Neural cell (in vitro differentiated cells): ENCODE measurements around the gene PDE6C. TPM values are rescaled to one million over a fixed set of nuclear protein-coding genes. Genes with fewer than 3 reads are reported as not detected.

Experiments
- H2AFZ ChIP-seq: fragments of 200-600, 300-800 bp; sonication (generic), shearing (Covaris generic); 2 replicates; pipeline ENCODE4 v1.6.0; 2014; ENCODE audit warnings: low read depth, mild to moderate bottlenecking, antibody characterized with exemption, low read length, moderate library complexity
- H3F3A ChIP-seq: fragments of 200-600 bp; shearing (Covaris generic); 2 replicates; pipeline ENCODE4 v1.6.1; 2016; ENCODE audit warnings: mild to moderate bottlenecking, moderate library complexity, mixed read lengths, antibody characterized with exemption, low read length; ENCODE audit not compliant: insufficient read depth, poor library complexity, severe bottlenecking
- H3K27ac ChIP-seq: fragments of 200-600, 300-800 bp; sonication (generic), shearing (Covaris generic); 2 replicates; pipeline ENCODE4 v1.5.1; 2014; ENCODE audit warnings: mild to moderate bottlenecking, low read length, moderate library complexity
- H3K27me3 ChIP-seq: fragments of 300-800, 200-600 bp; sonication (generic), shearing (Covaris generic); 2 replicates; pipeline ENCODE4 v1.6.0; 2014; ENCODE audit warnings: mild to moderate bottlenecking, low read depth, low read length, moderate library complexity; ENCODE audit not compliant: insufficient read depth
- H3K36me3 ChIP-seq: fragments of 300-800, 200-600 bp; sonication (generic), shearing (Covaris generic); 2 replicates; pipeline ENCODE4 v1.5.1; 2014; ENCODE audit warnings: mild to moderate bottlenecking, antibody characterized with exemption, low read length, moderate library complexity; ENCODE audit not compliant: insufficient read depth
- H3K4me2 ChIP-seq: fragments of 300-800, 200-600 bp; sonication (generic), shearing (Covaris generic); 2 replicates; pipeline ENCODE4 v1.6.0; 2014; ENCODE audit warnings: mild to moderate bottlenecking, low read length
- H3K4me3 ChIP-seq: fragments of 300-800, 200-600 bp; sonication (generic), shearing (Covaris generic); 2 replicates; pipeline ENCODE4 v1.5.1; 2014; ENCODE audit warnings: mild to moderate bottlenecking, low read length, moderate library complexity
- H3K79me2 ChIP-seq: fragments of 200-600 bp; shearing (Covaris generic); replicated peaks from 2 replicates; pipeline ENCODE4 v1.6.0; 2014; ENCODE audit warnings: mild to moderate bottlenecking, low read length, moderate library complexity; ENCODE audit not compliant: insufficient read depth
- H3K9ac ChIP-seq: fragments of 300-800, 200-600 bp; sonication (generic), shearing (Covaris generic); 2 replicates; pipeline ENCODE4 v1.6.1; 2016; ENCODE audit warnings: mild to moderate bottlenecking, low read length, mixed read lengths
- H3K9me2 ChIP-seq: fragments of 200-600 bp; shearing (Covaris generic); 2 replicates; pipeline ENCODE4 v1.6.1; 2016; ENCODE audit warnings: mild to moderate bottlenecking, low read length, mixed read lengths; ENCODE audit not compliant: insufficient read depth
- H3K9me3 ChIP-seq: fragments of 200-600, 300-800 bp; sonication (generic), shearing (Covaris generic); 2 replicates; pipeline ENCODE4 v1.6.1; 2016; ENCODE audit warnings: mild to moderate bottlenecking, mixed run types, low read length, moderate library complexity, mixed read lengths
- H4K20me1 ChIP-seq: fragments of 200-600 bp; shearing (Covaris generic); 2 replicates; pipeline ENCODE4 v1.6.1; 2016; ENCODE audit warnings: mild to moderate bottlenecking, mixed run types; ENCODE audit not compliant: insufficient read depth
- CTCF ChIP-seq: fragments of 450-650 bp; IDR thresholded peaks from 2 replicates; pipeline ENCODE4 v1.5.1; 2014; ENCODE audit warnings: antibody characterized with exemption, mild to moderate bottlenecking, moderate library complexity; ENCODE audit not compliant: poor library complexity, severe bottlenecking
- EP300 ChIP-seq: fragments of 450-650 bp; conservative IDR thresholded peaks from 2 replicates; pipeline ENCODE4 v1.6.1; 2014; ENCODE audit warnings: antibody characterized with exemption, mild to moderate bottlenecking, moderate library complexity; ENCODE audit not compliant: poor library complexity, severe bottlenecking
- EZH2 ChIP-seq: fragments of 200-600, 300-800 bp; shearing (Covaris generic), sonication (generic); IDR thresholded peaks from 2 replicates; pipeline ENCODE4 v1.6.1; 2014; ENCODE audit warnings: antibody characterized with exemption, low read length, borderline replicate concordance, mild to moderate bottlenecking; ENCODE audit not compliant: insufficient read depth, poor library complexity, severe bottlenecking
- MXI1 ChIP-seq: fragments of 450-650 bp; conservative IDR thresholded peaks from 2 replicates; pipeline ENCODE4 v1.6.1; 2014; ENCODE audit warnings: antibody characterized with exemption, mild to moderate bottlenecking; ENCODE audit not compliant: poor library complexity, severe bottlenecking
- POLR2AphosphoS5 ChIP-seq: IDR thresholded peaks from 2 replicates; pipeline ENCODE4 v1.6.1; 2012
- RAD21 ChIP-seq: fragments of 450-650 bp; conservative IDR thresholded peaks from 2 replicates; pipeline ENCODE4 v1.6.1; 2014; ENCODE audit warnings: antibody characterized with exemption, mild to moderate bottlenecking, moderate library complexity
- REST ChIP-seq: IDR thresholded peaks from 2 replicates; pipeline ENCODE4 v1.6.1; 2012; ENCODE audit warnings: borderline replicate concordance
- SMC3 ChIP-seq: fragments of 450-650 bp; conservative IDR thresholded peaks from 2 replicates; pipeline ENCODE4 v1.6.1; 2014; ENCODE audit warnings: antibody characterized with exemption, mild to moderate bottlenecking, moderate library complexity; ENCODE audit not compliant: poor library complexity
- TAF1 ChIP-seq: IDR thresholded peaks from 2 replicates; pipeline ENCODE4 v1.6.1; 2012; ENCODE audit warnings: low read depth
- polyA plus RNA-seq: library from polyadenylated mRNA; depleted of rRNA; stranded (reverse); fragments of >200 nt; gene quantifications from 2 replicates; pipeline ENCODE4 v1.2.3, GENCODE V29; 2014

PDE6C gene
- polyA plus RNA-seq, 1 donor from 2014 or later, result not detected

- Histone ChIP-seq H3K79me2 (no peaks in the 10 kb centered on the region), H2AFZ (no peak overlapping the region), H3K4me3 (no peak overlapping the region), H4K20me1 (no peaks in the 10 kb centered on the region), H3K9me2 (no peaks in the 10 kb centered on the region), H3K27me3 (no peaks in the 10 kb centered on the region), H3F3A (no peaks in the 10 kb centered on the region), H3K27ac (no peak overlapping the region), H3K4me2 (no peak overlapping the region), H3K9ac (no peak overlapping the region), H3K9me3 (no peaks in the 10 kb centered on the region), H3K36me3 (no peaks in the 10 kb centered on the region)
- TF ChIP-seq POLR2AphosphoS5 (no peak), EZH2 (no peak), CTCF (no peak)
Observed at GRCh38 chr10:93622942-93623341, 10.6 kb downstream of the PDE6C start.

- Histone ChIP-seq H3K4me3 (no peak overlapping the region), H4K20me1 (no peaks in the 10 kb centered on the region), H3K79me2 (no peaks in the 10 kb centered on the region), H3K27ac (no peak overlapping the region), H3K4me2 (no peak overlapping the region), H3F3A (no peaks in the 10 kb centered on the region), H3K27me3 (no peaks in the 10 kb centered on the region), H3K9me3 (no peaks in the 10 kb centered on the region), H3K9me2 (no peaks in the 10 kb centered on the region), H3K9ac (no peak overlapping the region), H3K36me3 (no peaks in the 10 kb centered on the region), H2AFZ (no peak overlapping the region)
- TF ChIP-seq SMC3 (no peak), CTCF (no peak), EZH2 (no peak), MXI1 (no peak), EP300 (no peak), TAF1 (no peak), RAD21 (no peak), POLR2AphosphoS5 (no peak), REST (no peak)
Observed at GRCh38 chr10:93628858-93629257, 16.5 kb downstream of the PDE6C start.
